PC-3 (cell line): ENCODE measurements around the gene FAM209A. TPM values are rescaled to one million over a fixed set of nuclear protein-coding genes. Genes with fewer than 3 reads are reported as not detected.

ENCODE experiments used
- ATAC-seq: fragments of 200-7000 bp; cut with Tn5 transposase; 2 replicates; pipeline ENCODE4 v1.9.1; 2020; ENCODE audit warnings: mild to moderate bottlenecking, moderate library complexity
- BruUV-seq: library from RNA; stranded (reverse); fragments of 400-500 nt; replicated peaks from 2 replicates; lab custom pipeline; 2021; lab: Mats Ljungman, UMichigan
- CTCF ChIA-PET: fragments of 300-600 bp; sonication (Branson Sonifier 250); formaldehyde crosslinking; loops from one replicate; lab custom pipeline; 2022; ENCODE audit warnings: antibody characterized with exemption; lab: Charles Lee
- POLR2A ChIA-PET: fragments of 300-600 bp; sonication (Branson Sonifier 250); formaldehyde crosslinking; loops from one replicate; lab custom pipeline; 2022; ENCODE audit warnings: antibody characterized with exemption; ENCODE audit not compliant: unreplicated experiment; lab: Charles Lee
- DNase-seq: peaks from one replicate; pipeline ENCODE4 v3.0.0-alpha.2; 2015
- H2AFZ ChIP-seq: fragments of 300-600 bp; sonication (generic); 2 replicates; pipeline ENCODE4 v1.6.0; 2016; ENCODE audit warnings: antibody characterized with exemption, low read length
- H3F3A ChIP-seq: fragments of 300-600 bp; sonication (generic); one replicate; pipeline ENCODE4 v1.6.0; 2017; ENCODE audit warnings: antibody characterized with exemption, low read length, control low read depth, mild to moderate bottlenecking; ENCODE audit not compliant: unreplicated experiment
- H3K27ac ChIP-seq: fragments of 300-600 bp; sonication (generic); 2 replicates; pipeline ENCODE4 v1.5.1; 2016; ENCODE audit warnings: mild to moderate bottlenecking, low read length
- H3K27me3 ChIP-seq: fragments of 300-600 bp; sonication (generic); 2 replicates; pipeline ENCODE4 v1.6.1; 2016; ENCODE audit warnings: low read length, mixed read lengths
- H3K36me3 ChIP-seq: fragments of 300-600 bp; sonication (generic); 2 replicates; pipeline ENCODE4 v1.6.1; 2016; ENCODE audit warnings: low read depth, mixed run types, low read length, mixed read lengths
- H3K4me1 ChIP-seq: fragments of 300-600 bp; sonication (generic); 2 replicates; pipeline ENCODE4 v1.5.1; 2016; ENCODE audit warnings: low read length; ENCODE audit not compliant: insufficient read depth
- H3K4me2 ChIP-seq: fragments of 300-600 bp; sonication (generic); 2 replicates; pipeline ENCODE4 v1.6.0; 2016; ENCODE audit warnings: low read length
- H3K4me3 ChIP-seq: fragments of 300-600 bp; sonication (generic); 2 replicates; pipeline ENCODE4 v1.5.1; 2016; ENCODE audit warnings: mild to moderate bottlenecking, low read length, mixed read lengths
- H3K79me2 ChIP-seq: fragments of 300-600 bp; sonication (generic); 2 replicates; pipeline ENCODE4 v1.6.1; 2017; ENCODE audit warnings: low read length, mixed read lengths
- H3K9ac ChIP-seq: fragments of 300-600 bp; sonication (generic); 2 replicates; pipeline ENCODE4 v1.6.0; 2016; ENCODE audit warnings: mild to moderate bottlenecking, low read length
- H3K9me2 ChIP-seq: fragments of 300-600 bp; sonication (generic); replicated peaks from 2 replicates; pipeline ENCODE4 v1.6.1; 2016; ENCODE audit warnings: mixed run types, low read length, mixed read lengths
- H3K9me3 ChIP-seq: fragments of 300-600 bp; sonication (generic); 2 replicates; pipeline ENCODE4 v1.6.1; 2016; ENCODE audit warnings: low read length, mixed read lengths
- H4K20me1 ChIP-seq: fragments of 300-600 bp; sonication (generic); 2 replicates; pipeline ENCODE4 v1.6.1; 2016; ENCODE audit warnings: low read length, mixed read lengths
- CTCF ChIP-seq: fragments of 300-600 bp; sonication (generic); conservative IDR thresholded peaks from 2 replicates; pipeline ENCODE4 v1.5.1; 2017; ENCODE audit warnings: antibody characterized with exemption, low read depth, mild to moderate bottlenecking, low read length
- EZH2 ChIP-seq: fragments of 300-600 bp; sonication (generic); IDR thresholded peaks from one replicate; pipeline ENCODE4 v1.6.1; 2017; ENCODE audit warnings: antibody characterized with exemption, mild to moderate bottlenecking, low read length; ENCODE audit not compliant: unreplicated experiment
- EZH2phosphoT487 ChIP-seq: fragments of 300-600 bp; sonication (generic); IDR thresholded peaks from 2 replicates; pipeline ENCODE4 v1.6.1; 2018; ENCODE audit warnings: mild to moderate bottlenecking, antibody characterized with exemption, low read length, borderline replicate concordance
- intact Hi-C: fragments of 100-400 bp; cut with micrococcal nuclease; formaldehyde crosslinking; loops from 2 replicates; pipeline ENCODE4 v1.9.0; 2023
- total RNA-seq: library from RNA; depleted of rRNA; stranded (reverse); fragments of >200 nt; gene quantifications from 2 replicates; pipeline ENCODE4 v1.2.3, GENCODE V29; 2014

FAM209A gene
- total RNA-seq, 1 experiment from 2014 or later, result 0.51 TPM

GRCh38 chr20:56488566-56488965 is 36.0 kb upstream of the FAM209A start:
- Histone ChIP-seq H3K27me3 (no peaks in the 10 kb centered on the region), H3K9me2 (no peaks in the 10 kb centered on the region), H4K20me1 (0 out of 2 replicates have a peak, but pooled peaks cover 6% of the 10 kb centered on the region), H3K4me1 (no peaks in the 10 kb centered on the region), H3F3A (no peaks in the 10 kb centered on the region), H3K4me2 (no peak overlapping the region), H3K79me2 (no peaks in the 10 kb centered on the region), H3K36me3 (peaks cover 61% of the 10 kb centered on the region), H3K4me3 (no peak overlapping the region), H2AFZ (no peak overlapping the region), H3K27ac (no peak overlapping the region), H3K9ac (no peak overlapping the region), H3K9me3 (no peaks in the 10 kb centered on the region)
- intact Hi-C loops, result no loop called here
- DNase-seq (no peak), ATAC-seq (no peak)
- no peak for TF ChIP-seq CTCF
- TF ChIP-seq EZH2phosphoT487, result no peak
- no peak for TF ChIP-seq EZH2
- ChIA-PET CTCF (no interaction called here), POLR2A (no interaction called here)
- BruUV-seq, result no TSS peak

GRCh38 chr20:56501116-56501515 is 23.4 kb upstream of the FAM209A start:
- CTCF ChIA-PET, result no interaction called here
- no peak for DNase-seq
- H3F3A ChIP-seq, result no peaks in the 10 kb centered on the region
- no peak overlapping the region for H3K9ac ChIP-seq
- POLR2A ChIA-PET, result no interaction called here
- 0 out of 2 replicates have a peak, but pooled peaks cover 4% of the 10 kb centered on the region for H3K79me2 ChIP-seq
- no peak overlapping the region for H3K4me3 ChIP-seq
- H3K27ac ChIP-seq, result no peak overlapping the region
- H3K4me1 ChIP-seq, result no peaks in the 10 kb centered on the region
- no peaks in the 10 kb centered on the region for H3K27me3 ChIP-seq
- H3K4me2 ChIP-seq, result no peak overlapping the region
- no peaks in the 10 kb centered on the region for H3K9me2 ChIP-seq
- no TSS peak for BruUV-seq
- H3K9me3 ChIP-seq, result no peaks in the 10 kb centered on the region
- TF ChIP-seq CTCF (no peak), EZH2phosphoT487 (no peak), EZH2 (no peak)
- no peak overlapping the region for H2AFZ ChIP-seq
- no peak for ATAC-seq
- H3K36me3 ChIP-seq, result peaks cover 31% of the 10 kb centered on the region; the same call in 1 of the 2 replicates
- H4K20me1 ChIP-seq, result 0 out of 2 replicates have a peak, but pooled peaks cover 3% of the 10 kb centered on the region
- intact Hi-C loops, result no loop called here

- Histone ChIP-seq H3K36me3 (peaks cover 7% of the 10 kb centered on the region; the same call in 1 of the 2 replicates), H3K4me3 (no peak overlapping the region), H3F3A (no peaks in the 10 kb centered on the region), H3K4me2 (no peak overlapping the region), H4K20me1 (no peaks in the 10 kb centered on the region), H3K9me2 (no peaks in the 10 kb centered on the region), H3K9me3 (no peaks in the 10 kb centered on the region), H3K79me2 (0 out of 2 replicates have a peak, but pooled peaks cover 4% of the 10 kb centered on the region), H3K27ac (no peak overlapping the region), H3K9ac (no peak overlapping the region), H3K27me3 (no peaks in the 10 kb centered on the region), H3K4me1 (no peaks in the 10 kb centered on the region), H2AFZ (no peak overlapping the region)
- BruUV-seq, result no TSS peak
- TF ChIP-seq EZH2phosphoT487, result no peak
- TF ChIP-seq EZH2, result no peak
- no peak for TF ChIP-seq CTCF
- no peak for ATAC-seq
- CTCF ChIA-PET, result no interaction called here
- DNase-seq, result no peak
- POLR2A ChIA-PET, result no interaction called here
- intact Hi-C loops, result no loop called here
These were observed 20.6 kb upstream of the FAM209A start for GRCh38 chr20:56503916-56504315.
